Vagina (tissue), 2 donors: ENCODE measurements around the gene GALNT16. TPM values are rescaled to one million over a fixed set of nuclear protein-coding genes. Genes with fewer than 3 reads are reported as not detected.

Experiments used
- DNase-seq, 2 donors: peaks; one replicate each; pipeline ENCODE4 v3.0.0-alpha.2; 2017; ENCODE audit errors: extremely low spot score in 2 of 2
- H3K27ac ChIP-seq: fragments of 200-600 bp; sonication (generic); one replicate; pipeline ENCODE4 v1.5.1; 2019
- H3K27me3 ChIP-seq: fragments of 200-600 bp; sonication (generic); one replicate; pipeline ENCODE4 v1.5.1; 2019
- H3K36me3 ChIP-seq, 2 donors: fragments of 200-600 bp; sonication (generic); one replicate each; pipeline ENCODE4 v1.5.1; 2017 to 2019
- H3K4me1 ChIP-seq: fragments of 200-600 bp; sonication (generic); one replicate; pipeline ENCODE4 v1.5.1; 2019
- H3K4me3 ChIP-seq, 2 donors: fragments of 200-600 bp; sonication (generic); 1 replicate in 1 of 2; 2 replicates in 1 of 2; pipeline ENCODE4 v1.5.1; 2016 to 2019
- H3K9me3 ChIP-seq: fragments of 200-600 bp; sonication (generic); one replicate; pipeline ENCODE4 v1.5.1; 2019
- CTCF ChIP-seq, 3 experiments: fragments of 450-650 bp in 2 of 3; fragments of 200-600 bp in 1 of 3; sonication (generic) in 1 of 3; IDR thresholded peaks; one replicate each; pipeline ENCODE4 v1.5.1; 2017 to 2019; ENCODE audit warnings: antibody characterized with exemption in 3 of 3, mild to moderate bottlenecking in 2 of 3, moderate library complexity in 2 of 3
- POLR2A ChIP-seq, 2 donors: fragments of 450-650 bp; IDR thresholded peaks; one replicate each; pipeline ENCODE4 v1.6.1; 2017; ENCODE audit warnings: antibody characterized with exemption in 2 of 2, mild to moderate bottlenecking in 2 of 2, moderate library complexity in 2 of 2
- POLR2AphosphoS5 ChIP-seq, 2 donors: sonication (generic); formaldehyde crosslinking; IDR thresholded peaks; one replicate each; pipeline ENCODE4 v1.9.0; 2017; ENCODE audit warnings: antibody characterized with exemption in 2 of 2, mild to moderate bottlenecking in 2 of 2, low read depth in 1 of 2; ENCODE audit not compliant: insufficient read depth in 1 of 2
- intact Hi-C: fragments of 100-400 bp; cut with DNase I; formaldehyde crosslinking; loops from one replicate; pipeline ENCODE4 v1.15.1; 2023
- total RNA-seq: library from RNA; depleted of rRNA; stranded (reverse); fragments of >200 nt; gene quantifications from one replicate; pipeline ENCODE4 v1.2.3, GENCODE V29; 2016

GALNT16 gene
- total RNA-seq, 1 donor from 2014 or later = 5.2 TPM

GRCh38 chr14:69318901-69319475 lies 59.0 kb downstream of the GALNT16 start:
- H3K4me1 ChIP-seq = peaks cover 8% of the 10 kb centered on the region
- no peaks in the 10 kb centered on the region for H3K27me3 ChIP-seq
- no peaks in the 10 kb centered on the region for H3K9me3 ChIP-seq
- DNase-seq = no peak
- H3K27ac ChIP-seq = no peak overlapping the region
- intact Hi-C loops = no loop called here
- TF ChIP-seq CTCF (IDR thresholded peaks at IDR 0.05) = no peak
- no peak for TF ChIP-seq POLR2A (IDR thresholded peaks at IDR 0.05)
- no peak for TF ChIP-seq POLR2AphosphoS5 (IDR thresholded peaks at IDR 0.05; ENCODE audit: insufficient read depth in 1 of 2, low read depth in 1 of 2)
- H3K36me3 ChIP-seq = no peaks in the 10 kb centered on the region
- H3K4me3 ChIP-seq = no peak overlapping the region

- TF ChIP-seq POLR2A (IDR thresholded peaks at IDR 0.05) (no peak), CTCF (IDR thresholded peaks at IDR 0.05) (no peak), POLR2AphosphoS5 (IDR thresholded peaks at IDR 0.05; ENCODE audit: insufficient read depth in 1 of 2, low read depth in 1 of 2) (no peak)
- intact Hi-C loops = no loop called here
- Histone ChIP-seq H3K4me1 (peaks cover 8% of the 10 kb centered on the region), H3K27ac (no peak overlapping the region), H3K4me3 (no peak overlapping the region), H3K36me3 (no peaks in the 10 kb centered on the region), H3K9me3 (no peaks in the 10 kb centered on the region), H3K27me3 (no peaks in the 10 kb centered on the region)
- no peak for DNase-seq
Measured at GRCh38 chr14:69319911-69320310, 60.0 kb downstream of the GALNT16 start.

- Histone ChIP-seq H3K27ac (no peak overlapping the region), H3K9me3 (no peaks in the 10 kb centered on the region), H3K27me3 (no peaks in the 10 kb centered on the region), H3K4me3 (no peak overlapping the region), H3K36me3 (no peaks in the 10 kb centered on the region), H3K4me1 (peaks cover 8% of the 10 kb centered on the region)
- TF ChIP-seq POLR2AphosphoS5 (IDR thresholded peaks at IDR 0.05; ENCODE audit: insufficient read depth in 1 of 2, low read depth in 1 of 2) (no peak), POLR2A (IDR thresholded peaks at IDR 0.05) (no peak), CTCF (IDR thresholded peaks at IDR 0.05) (no peak)
- DNase-seq = no peak
- intact Hi-C loops = no loop called here
Measured at GRCh38 chr14:69320581-69321365, 60.8 kb downstream of the GALNT16 start.

GRCh38 chr14:69321601-69322330 lies 61.8 kb downstream of the GALNT16 start:
- no peak for DNase-seq
- Histone ChIP-seq H3K4me3 (no peak overlapping the region), H3K4me1 (peaks cover 8% of the 10 kb centered on the region), H3K9me3 (no peaks in the 10 kb centered on the region), H3K36me3 (no peaks in the 10 kb centered on the region), H3K27me3 (no peaks in the 10 kb centered on the region), H3K27ac (no peak overlapping the region)
- intact Hi-C loops = no loop called here
- TF ChIP-seq CTCF (IDR thresholded peaks at IDR 0.05) (no peak), POLR2AphosphoS5 (IDR thresholded peaks at IDR 0.05; ENCODE audit: insufficient read depth in 1 of 2, low read depth in 1 of 2) (no peak), POLR2A (IDR thresholded peaks at IDR 0.05) (no peak)
